Measurements from ENCODE around the gene NFIX.

The NFIX gene

GRCh38 chr19:13104360-13104847 lies 109.1 kb downstream of the NFIX start:
- peak; percentile 79 for TF ChIP-seq CTCF (conservative IDR thresholded peaks at IDR 0.05; ENCODE audit: low read depth, low read length)
- H3K4me3 ChIP-seq (ENCODE audit: low read length) = no peak overlapping the region
- no peak for DNase-seq (ENCODE audit: low read depth)

GRCh38 chr19:13104848-13105711 lies 109.8 kb downstream of the NFIX start:
- H3K4me3 ChIP-seq (ENCODE audit: low read length) = no peak overlapping the region
- no peak for DNase-seq (ENCODE audit: low read depth)
- TF ChIP-seq CTCF (conservative IDR thresholded peaks at IDR 0.05; ENCODE audit: low read depth, low read length) = no peak

DNA sequence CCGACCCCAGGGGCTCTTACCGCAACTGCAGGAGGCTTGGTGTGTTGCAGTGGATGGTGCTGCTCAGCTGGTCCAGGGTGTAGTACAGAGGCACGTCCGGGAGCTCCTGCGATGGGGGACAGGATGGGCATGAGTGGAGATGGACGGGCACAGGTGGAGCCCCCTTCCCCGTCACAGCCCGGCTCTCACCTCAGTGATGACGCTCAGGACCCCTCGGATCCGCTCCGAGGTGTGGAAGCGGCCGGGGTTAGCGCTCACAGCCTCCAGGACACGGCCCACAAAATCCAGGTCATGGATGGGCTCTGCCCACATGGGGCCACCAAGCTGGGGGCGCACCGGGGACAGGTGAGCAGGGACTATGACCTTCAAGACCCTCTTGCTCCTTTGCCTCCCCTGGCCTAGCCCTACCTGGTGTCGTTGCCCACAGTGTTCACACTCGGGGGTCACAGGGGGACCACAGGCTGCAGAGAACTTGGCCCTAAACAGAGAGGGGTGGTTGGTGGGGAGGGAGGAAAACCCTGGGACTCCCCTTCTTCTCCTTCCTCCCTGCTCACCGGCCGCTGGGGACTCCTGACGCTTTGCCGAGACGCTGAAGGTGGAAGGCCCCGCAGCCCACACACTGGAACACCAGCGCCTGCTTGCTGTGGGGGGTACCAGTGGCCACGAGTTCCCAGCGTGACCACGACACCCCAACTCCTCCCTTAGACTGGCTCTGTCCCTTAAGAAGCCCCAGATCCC lies 114.3 kb downstream of the NFIX start:
- H3K4me3 ChIP-seq (ENCODE audit: low read length) = no peak overlapping the region

GRCh38 chr19:13110099-13110610 lies 114.9 kb downstream of the NFIX start:
- no peak overlapping the region for H3K4me3 ChIP-seq (ENCODE audit: low read length)
- DNase-seq (ENCODE audit: low read depth) = no peak
- no peak for TF ChIP-seq CTCF (conservative IDR thresholded peaks at IDR 0.05; ENCODE audit: low read depth, low read length)

More for the DNA sequence above, 114.3 kb downstream of the NFIX start:
- DNase-seq (ENCODE audit: low read depth) = no peak
- TF ChIP-seq CTCF (conservative IDR thresholded peaks at IDR 0.05; ENCODE audit: low read depth, low read length) = no peak

GRCh38 chr19:13112555-13112954 lies 117.3 kb downstream of the NFIX start:
- TF ChIP-seq CTCF (conservative IDR thresholded peaks at IDR 0.05; ENCODE audit: low read depth, low read length) = no peak
- DNase-seq (ENCODE audit: low read depth) = no peak
- no peak overlapping the region for H3K4me3 ChIP-seq (ENCODE audit: low read length)

- no peak for DNase-seq (ENCODE audit: low read depth)
- no peak for TF ChIP-seq CTCF (conservative IDR thresholded peaks at IDR 0.05; ENCODE audit: low read depth, low read length)
- H3K4me3 ChIP-seq (ENCODE audit: low read length) = peak overlapping the region; percentile 98
These were observed 120.6 kb downstream of the NFIX start for GRCh38 chr19:13115936-13116281.

Measured in retinal pigment epithelial cell (primary cell).